Stimulated activated CD4-positive, alpha-beta T cell treated with anti-CD3 and anti-CD28 coated beads, Interleukin-2, amount 100 ng/mL, for 24 hours (primary cell): ENCODE results near the gene TMEM72.

Source experiments
- DNase-seq, 2 donors: peaks; one replicate each; pipeline ENCODE4 v3.0.0-alpha.2; 2020

Gene TMEM72

GRCh38 chr10:44921061-44921460, 9.9 kb downstream of the TMEM72 start:
- no peak for DNase-seq

- no peak for DNase-seq
Measured at GRCh38 chr10:44921506-44921905, 10.4 kb downstream of the TMEM72 start.

DNA sequence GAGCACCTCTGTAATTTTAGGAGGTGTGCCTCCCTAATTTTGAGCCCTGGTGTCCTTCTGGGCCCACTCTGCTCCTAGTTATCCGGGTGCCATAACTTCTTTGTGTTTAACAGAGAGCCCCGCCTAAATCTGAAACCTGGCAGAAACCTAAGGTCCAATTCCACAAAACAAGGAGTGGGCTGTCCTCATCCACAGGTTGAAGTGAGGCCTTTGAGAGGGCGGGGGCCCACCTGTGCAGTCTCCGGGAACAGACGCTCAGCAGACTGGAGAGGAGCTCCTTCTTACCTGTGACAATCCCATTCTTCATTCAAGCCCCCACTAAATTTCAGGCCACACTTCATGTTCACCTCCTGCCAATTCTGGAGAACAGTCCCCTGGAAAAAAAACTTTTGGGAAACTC, 10.9 kb downstream of the TMEM72 start:
- no peak for DNase-seq

- DNase-seq: no peak
Measured at GRCh38 chr10:44922796-44923545, 11.8 kb downstream of the TMEM72 start.

DNA sequence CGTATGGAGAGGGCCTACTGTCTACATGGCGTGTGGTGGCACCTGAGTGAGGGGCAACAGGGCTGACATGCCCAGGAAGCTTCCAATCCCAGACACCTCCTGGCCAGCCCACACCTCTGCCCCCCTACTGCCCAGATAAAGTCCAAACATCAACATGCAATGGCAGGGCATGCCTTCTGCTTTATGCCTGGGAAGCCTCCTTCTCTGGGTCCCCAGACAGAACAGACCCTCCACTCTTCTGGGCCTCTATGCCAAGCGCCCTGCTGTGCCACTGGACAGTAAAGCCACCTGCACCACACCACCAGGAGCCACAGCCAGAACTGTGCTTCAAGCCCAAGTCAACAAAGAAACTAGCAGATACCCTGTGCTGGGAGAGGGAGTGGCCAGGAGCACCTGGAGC, 12.5 kb downstream of the TMEM72 start:
- no peak for DNase-seq

GRCh38 chr10:44924261-44925040, 13.3 kb downstream of the TMEM72 start:
- no peak for DNase-seq

- DNase-seq: no peak
Measured at GRCh38 chr10:44925224-44925623, 14.1 kb downstream of the TMEM72 start.

- no peak for DNase-seq
Measured at GRCh38 chr10:44925811-44926750, 14.9 kb downstream of the TMEM72 start.

GRCh38 chr10:44926751-44927351, 15.7 kb downstream of the TMEM72 start:
- DNase-seq: no peak

- DNase-seq: no peak
Measured at GRCh38 chr10:44927352-44927751, 16.2 kb downstream of the TMEM72 start.

DNA sequence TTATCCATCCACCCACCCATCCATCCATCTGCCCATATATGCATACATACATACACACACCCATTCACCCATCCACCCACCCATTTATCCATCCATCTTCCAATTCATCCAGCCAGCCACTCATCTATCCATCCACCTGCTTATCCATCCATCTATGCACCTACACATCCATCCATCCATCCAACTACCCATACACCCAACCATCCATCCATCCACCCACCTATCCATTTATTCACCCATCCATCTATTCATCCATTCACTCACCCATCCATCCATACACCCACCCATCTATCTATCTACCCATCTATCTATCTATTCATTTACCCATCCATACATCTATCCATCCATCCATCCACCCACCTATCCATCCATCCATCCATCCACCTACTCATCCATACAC, 17.3 kb downstream of the TMEM72 start:
- DNase-seq: no peak

GRCh38 chr10:44929356-44930255, 18.5 kb downstream of the TMEM72 start:
- DNase-seq: no peak

DNA sequence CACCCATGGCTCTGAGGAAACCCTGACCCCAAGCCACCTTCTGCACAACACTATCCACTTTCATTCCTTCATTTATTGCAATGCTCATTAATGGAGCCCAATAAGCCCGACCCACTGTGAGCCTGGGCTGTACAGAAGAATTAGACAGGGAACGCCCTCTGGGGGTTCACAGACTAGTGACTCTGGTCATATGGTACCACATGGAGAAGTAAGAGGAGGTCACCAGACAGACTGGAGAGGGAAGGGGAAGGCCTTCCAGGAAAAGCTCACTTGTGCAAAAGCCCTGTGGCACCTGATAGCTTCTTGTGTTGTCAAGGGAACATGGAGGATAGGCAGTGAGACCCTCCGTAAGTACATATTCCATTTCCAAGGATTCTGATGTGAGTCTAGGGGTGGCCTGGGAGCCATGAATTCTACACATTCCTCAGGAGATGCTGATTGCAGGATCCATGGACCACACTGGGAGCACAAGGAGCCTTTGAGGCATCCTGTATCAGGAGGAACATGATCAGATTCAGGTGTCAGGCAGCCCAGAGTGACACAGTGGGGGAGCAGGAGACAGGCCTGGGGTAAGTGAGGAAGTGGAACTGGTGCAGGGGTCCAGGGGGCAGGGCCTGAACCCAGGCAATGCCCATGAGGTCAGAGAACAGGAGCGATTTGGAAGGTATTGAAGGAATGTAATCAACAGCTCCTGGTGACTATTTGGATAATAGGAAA, 19.9 kb downstream of the TMEM72 start:
- DNase-seq: no peak

GRCh38 chr10:44931621-44932516, 20.7 kb downstream of the TMEM72 start:
- DNase-seq: no peak

GRCh38 chr10:44932517-44933450, 21.6 kb downstream of the TMEM72 start:
- DNase-seq: peak; percentile 88 to 91

DNA sequence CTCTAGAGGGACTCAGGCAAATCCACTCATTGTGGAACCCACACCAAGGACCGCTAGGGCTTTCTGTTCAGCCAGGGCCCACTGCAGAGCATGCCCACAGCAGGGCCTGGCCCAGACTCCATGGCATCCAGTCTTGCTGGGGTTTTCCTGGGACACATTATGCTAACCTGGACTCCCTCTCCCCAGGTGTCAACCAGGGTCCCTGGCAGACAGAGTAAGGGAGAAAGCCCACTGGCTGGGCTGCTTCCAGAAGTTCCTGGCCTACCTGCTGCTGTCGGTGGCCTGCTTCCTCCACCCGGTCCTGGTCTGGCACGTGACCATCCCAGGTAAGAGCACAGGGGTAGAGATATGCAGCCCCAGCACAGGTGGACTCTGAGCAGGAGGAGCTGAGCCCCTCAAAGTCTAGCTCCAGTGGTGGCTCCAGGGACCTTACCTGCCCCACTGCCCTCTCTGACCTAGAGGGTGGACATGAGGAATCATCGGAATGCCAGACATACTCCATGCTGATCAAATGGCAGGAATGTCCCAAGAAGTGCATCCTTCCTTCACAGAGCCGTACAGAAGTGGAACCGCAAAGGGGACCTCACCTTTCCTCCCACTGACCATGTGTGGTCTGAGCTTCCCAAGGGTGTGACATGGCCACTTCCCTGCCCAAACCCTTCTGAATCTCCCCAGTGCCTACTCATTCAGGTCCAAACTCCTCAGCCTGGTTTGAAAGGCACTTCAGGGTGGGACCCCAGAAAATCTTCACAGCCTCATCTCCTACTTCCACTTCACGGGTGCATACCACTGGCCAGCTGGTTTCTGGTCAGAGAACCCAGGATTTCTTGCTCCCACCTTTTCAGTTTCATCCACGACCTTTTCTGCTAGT, 22.5 kb downstream of the TMEM72 start:
- DNase-seq: no peak

DNA sequence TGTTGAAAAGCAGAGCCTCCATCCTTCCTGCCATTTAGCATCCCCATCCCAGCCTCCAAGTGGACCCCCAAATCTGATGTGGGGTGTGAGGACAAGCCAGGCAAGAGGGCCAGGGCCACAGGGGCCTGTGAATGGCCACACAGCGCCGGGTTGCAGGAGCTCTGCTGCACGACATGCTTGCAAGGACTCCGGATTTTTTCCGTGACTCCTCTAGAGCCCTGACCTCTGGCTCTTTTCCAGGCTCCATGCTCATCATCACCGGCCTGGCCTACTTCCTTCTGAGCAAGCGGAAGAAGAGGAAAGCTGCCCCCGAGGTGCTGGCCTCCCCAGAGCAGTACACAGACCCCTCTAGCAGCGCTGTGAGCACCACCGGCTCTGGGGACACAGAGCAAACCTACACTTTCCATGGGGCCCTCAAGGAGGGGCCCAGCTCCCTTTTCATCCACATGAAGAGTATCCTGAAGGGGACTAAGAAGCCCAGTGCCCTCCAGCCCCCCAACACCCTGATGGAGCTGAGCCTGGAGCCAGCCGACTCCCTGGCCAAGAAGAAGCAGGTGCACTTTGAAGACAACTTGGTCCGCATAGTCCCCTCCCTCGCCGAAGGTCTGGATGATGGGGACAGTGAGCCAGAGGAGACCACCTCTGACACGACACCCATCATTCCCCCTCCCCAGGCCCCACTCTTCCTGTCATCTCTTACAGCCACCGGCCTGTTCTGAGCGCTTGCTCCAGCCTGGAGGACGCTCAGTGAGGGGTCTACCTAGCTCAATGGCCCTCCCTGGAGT, 23.5 kb downstream of the TMEM72 start:
- DNase-seq: no peak
